Neural cell (in vitro differentiated cells): ENCODE measurements around the gene CACNA1C. TPM values are rescaled to one million over a fixed set of nuclear protein-coding genes. Genes with fewer than 3 reads are reported as not detected.

Source experiments
- H2AFZ ChIP-seq: fragments of 200-600, 300-800 bp; sonication (generic), shearing (Covaris generic); 2 replicates; pipeline ENCODE4 v1.6.0; 2014; ENCODE audit warnings: low read depth, mild to moderate bottlenecking, antibody characterized with exemption, low read length, moderate library complexity
- H3F3A ChIP-seq: fragments of 200-600 bp; shearing (Covaris generic); 2 replicates; pipeline ENCODE4 v1.6.1; 2016; ENCODE audit warnings: mild to moderate bottlenecking, moderate library complexity, mixed read lengths, antibody characterized with exemption, low read length; ENCODE audit not compliant: insufficient read depth, poor library complexity, severe bottlenecking
- H3K27ac ChIP-seq: fragments of 200-600, 300-800 bp; sonication (generic), shearing (Covaris generic); 2 replicates; pipeline ENCODE4 v1.5.1; 2014; ENCODE audit warnings: mild to moderate bottlenecking, low read length, moderate library complexity
- H3K27me3 ChIP-seq: fragments of 300-800, 200-600 bp; sonication (generic), shearing (Covaris generic); 2 replicates; pipeline ENCODE4 v1.6.0; 2014; ENCODE audit warnings: mild to moderate bottlenecking, low read depth, low read length, moderate library complexity; ENCODE audit not compliant: insufficient read depth
- H3K36me3 ChIP-seq: fragments of 300-800, 200-600 bp; sonication (generic), shearing (Covaris generic); 2 replicates; pipeline ENCODE4 v1.5.1; 2014; ENCODE audit warnings: mild to moderate bottlenecking, antibody characterized with exemption, low read length, moderate library complexity; ENCODE audit not compliant: insufficient read depth
- H3K4me2 ChIP-seq: fragments of 300-800, 200-600 bp; sonication (generic), shearing (Covaris generic); 2 replicates; pipeline ENCODE4 v1.6.0; 2014; ENCODE audit warnings: mild to moderate bottlenecking, low read length
- H3K4me3 ChIP-seq: fragments of 300-800, 200-600 bp; sonication (generic), shearing (Covaris generic); 2 replicates; pipeline ENCODE4 v1.5.1; 2014; ENCODE audit warnings: mild to moderate bottlenecking, low read length, moderate library complexity
- H3K79me2 ChIP-seq: fragments of 200-600 bp; shearing (Covaris generic); replicated peaks from 2 replicates; pipeline ENCODE4 v1.6.0; 2014; ENCODE audit warnings: mild to moderate bottlenecking, low read length, moderate library complexity; ENCODE audit not compliant: insufficient read depth
- H3K9ac ChIP-seq: fragments of 300-800, 200-600 bp; sonication (generic), shearing (Covaris generic); 2 replicates; pipeline ENCODE4 v1.6.1; 2016; ENCODE audit warnings: mild to moderate bottlenecking, low read length, mixed read lengths
- H3K9me2 ChIP-seq: fragments of 200-600 bp; shearing (Covaris generic); 2 replicates; pipeline ENCODE4 v1.6.1; 2016; ENCODE audit warnings: mild to moderate bottlenecking, low read length, mixed read lengths; ENCODE audit not compliant: insufficient read depth
- H3K9me3 ChIP-seq: fragments of 200-600, 300-800 bp; sonication (generic), shearing (Covaris generic); 2 replicates; pipeline ENCODE4 v1.6.1; 2016; ENCODE audit warnings: mild to moderate bottlenecking, mixed run types, low read length, moderate library complexity, mixed read lengths
- H4K20me1 ChIP-seq: fragments of 200-600 bp; shearing (Covaris generic); 2 replicates; pipeline ENCODE4 v1.6.1; 2016; ENCODE audit warnings: mild to moderate bottlenecking, mixed run types; ENCODE audit not compliant: insufficient read depth
- EP300 ChIP-seq: fragments of 450-650 bp; conservative IDR thresholded peaks from 2 replicates; pipeline ENCODE4 v1.6.1; 2014; ENCODE audit warnings: antibody characterized with exemption, mild to moderate bottlenecking, moderate library complexity; ENCODE audit not compliant: poor library complexity, severe bottlenecking
- EZH2 ChIP-seq: fragments of 200-600, 300-800 bp; shearing (Covaris generic), sonication (generic); IDR thresholded peaks from 2 replicates; pipeline ENCODE4 v1.6.1; 2014; ENCODE audit warnings: antibody characterized with exemption, low read length, borderline replicate concordance, mild to moderate bottlenecking; ENCODE audit not compliant: insufficient read depth, poor library complexity, severe bottlenecking
- MXI1 ChIP-seq: fragments of 450-650 bp; conservative IDR thresholded peaks from 2 replicates; pipeline ENCODE4 v1.6.1; 2014; ENCODE audit warnings: antibody characterized with exemption, mild to moderate bottlenecking; ENCODE audit not compliant: poor library complexity, severe bottlenecking
- POLR2AphosphoS5 ChIP-seq: IDR thresholded peaks from 2 replicates; pipeline ENCODE4 v1.6.1; 2012
- RAD21 ChIP-seq: fragments of 450-650 bp; conservative IDR thresholded peaks from 2 replicates; pipeline ENCODE4 v1.6.1; 2014; ENCODE audit warnings: antibody characterized with exemption, mild to moderate bottlenecking, moderate library complexity
- SMC3 ChIP-seq: fragments of 450-650 bp; conservative IDR thresholded peaks from 2 replicates; pipeline ENCODE4 v1.6.1; 2014; ENCODE audit warnings: antibody characterized with exemption, mild to moderate bottlenecking, moderate library complexity; ENCODE audit not compliant: poor library complexity
- TAF1 ChIP-seq: IDR thresholded peaks from 2 replicates; pipeline ENCODE4 v1.6.1; 2012; ENCODE audit warnings: low read depth
- polyA plus RNA-seq: library from polyadenylated mRNA; depleted of rRNA; stranded (reverse); fragments of >200 nt; gene quantifications from 2 replicates; pipeline ENCODE4 v1.2.3, GENCODE V29; 2014
- TF ChIP-seq, protein P1 (sequence below): fragments of 450-650 bp; IDR thresholded peaks from 2 replicates; pipeline ENCODE4 v1.5.1; 2014; ENCODE audit warnings: antibody characterized with exemption, mild to moderate bottlenecking, moderate library complexity; ENCODE audit not compliant: poor library complexity, severe bottlenecking
- TF ChIP-seq, protein P2 (sequence below): IDR thresholded peaks from 2 replicates; pipeline ENCODE4 v1.6.1; 2012; ENCODE audit warnings: borderline replicate concordance

Gene CACNA1C
- polyA plus RNA-seq, 1 donor from 2014 or later = 9.7 TPM

DNA sequence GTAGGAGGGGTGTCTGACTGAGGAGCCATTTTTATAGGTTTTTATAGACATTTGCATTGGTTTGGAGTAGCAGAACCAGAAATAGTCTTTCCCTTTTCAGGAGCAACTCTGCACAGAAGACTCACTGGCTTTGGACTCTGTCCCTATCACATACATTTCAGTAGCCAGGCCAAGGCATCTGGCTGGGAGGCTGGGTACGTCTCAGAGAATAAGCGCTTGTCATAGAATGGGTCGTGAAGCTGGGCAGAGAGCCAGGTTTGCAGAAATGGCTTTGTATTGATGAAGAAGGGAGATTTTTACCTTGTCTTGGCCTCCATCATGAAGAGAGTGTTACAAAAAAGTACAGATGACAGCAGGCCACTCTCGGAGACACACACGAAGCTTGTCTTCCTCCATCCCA is 98.6 kb downstream of the CACNA1C start:
- Histone ChIP-seq H3K79me2 (no peaks in the 10 kb centered on the region), H3K9me3 (no peaks in the 10 kb centered on the region), H4K20me1 (no peaks in the 10 kb centered on the region), H3K9me2 (no peaks in the 10 kb centered on the region), H3K9ac (no peak overlapping the region), H2AFZ (no peak overlapping the region), H3K4me3 (no peak overlapping the region), H3K27me3 (no peaks in the 10 kb centered on the region), H3K36me3 (no peaks in the 10 kb centered on the region), H3K4me2 (no peak overlapping the region), H3K27ac (no peak overlapping the region), H3F3A (no peaks in the 10 kb centered on the region)
- TF ChIP-seq EZH2 (no peak), EP300 (no peak), RAD21 (no peak), TAF1 (no peak), POLR2AphosphoS5 (no peak), SMC3 (no peak), MXI1 (no peak)
- TF ChIP-seq, protein P1, sequence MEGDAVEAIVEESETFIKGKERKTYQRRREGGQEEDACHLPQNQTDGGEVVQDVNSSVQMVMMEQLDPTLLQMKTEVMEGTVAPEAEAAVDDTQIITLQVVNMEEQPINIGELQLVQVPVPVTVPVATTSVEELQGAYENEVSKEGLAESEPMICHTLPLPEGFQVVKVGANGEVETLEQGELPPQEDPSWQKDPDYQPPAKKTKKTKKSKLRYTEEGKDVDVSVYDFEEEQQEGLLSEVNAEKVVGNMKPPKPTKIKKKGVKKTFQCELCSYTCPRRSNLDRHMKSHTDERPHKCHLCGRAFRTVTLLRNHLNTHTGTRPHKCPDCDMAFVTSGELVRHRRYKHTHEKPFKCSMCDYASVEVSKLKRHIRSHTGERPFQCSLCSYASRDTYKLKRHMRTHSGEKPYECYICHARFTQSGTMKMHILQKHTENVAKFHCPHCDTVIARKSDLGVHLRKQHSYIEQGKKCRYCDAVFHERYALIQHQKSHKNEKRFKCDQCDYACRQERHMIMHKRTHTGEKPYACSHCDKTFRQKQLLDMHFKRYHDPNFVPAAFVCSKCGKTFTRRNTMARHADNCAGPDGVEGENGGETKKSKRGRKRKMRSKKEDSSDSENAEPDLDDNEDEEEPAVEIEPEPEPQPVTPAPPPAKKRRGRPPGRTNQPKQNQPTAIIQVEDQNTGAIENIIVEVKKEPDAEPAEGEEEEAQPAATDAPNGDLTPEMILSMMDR = no peak
- TF ChIP-seq, protein P2, sequence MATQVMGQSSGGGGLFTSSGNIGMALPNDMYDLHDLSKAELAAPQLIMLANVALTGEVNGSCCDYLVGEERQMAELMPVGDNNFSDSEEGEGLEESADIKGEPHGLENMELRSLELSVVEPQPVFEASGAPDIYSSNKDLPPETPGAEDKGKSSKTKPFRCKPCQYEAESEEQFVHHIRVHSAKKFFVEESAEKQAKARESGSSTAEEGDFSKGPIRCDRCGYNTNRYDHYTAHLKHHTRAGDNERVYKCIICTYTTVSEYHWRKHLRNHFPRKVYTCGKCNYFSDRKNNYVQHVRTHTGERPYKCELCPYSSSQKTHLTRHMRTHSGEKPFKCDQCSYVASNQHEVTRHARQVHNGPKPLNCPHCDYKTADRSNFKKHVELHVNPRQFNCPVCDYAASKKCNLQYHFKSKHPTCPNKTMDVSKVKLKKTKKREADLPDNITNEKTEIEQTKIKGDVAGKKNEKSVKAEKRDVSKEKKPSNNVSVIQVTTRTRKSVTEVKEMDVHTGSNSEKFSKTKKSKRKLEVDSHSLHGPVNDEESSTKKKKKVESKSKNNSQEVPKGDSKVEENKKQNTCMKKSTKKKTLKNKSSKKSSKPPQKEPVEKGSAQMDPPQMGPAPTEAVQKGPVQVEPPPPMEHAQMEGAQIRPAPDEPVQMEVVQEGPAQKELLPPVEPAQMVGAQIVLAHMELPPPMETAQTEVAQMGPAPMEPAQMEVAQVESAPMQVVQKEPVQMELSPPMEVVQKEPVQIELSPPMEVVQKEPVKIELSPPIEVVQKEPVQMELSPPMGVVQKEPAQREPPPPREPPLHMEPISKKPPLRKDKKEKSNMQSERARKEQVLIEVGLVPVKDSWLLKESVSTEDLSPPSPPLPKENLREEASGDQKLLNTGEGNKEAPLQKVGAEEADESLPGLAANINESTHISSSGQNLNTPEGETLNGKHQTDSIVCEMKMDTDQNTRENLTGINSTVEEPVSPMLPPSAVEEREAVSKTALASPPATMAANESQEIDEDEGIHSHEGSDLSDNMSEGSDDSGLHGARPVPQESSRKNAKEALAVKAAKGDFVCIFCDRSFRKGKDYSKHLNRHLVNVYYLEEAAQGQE = no peak

DNA sequence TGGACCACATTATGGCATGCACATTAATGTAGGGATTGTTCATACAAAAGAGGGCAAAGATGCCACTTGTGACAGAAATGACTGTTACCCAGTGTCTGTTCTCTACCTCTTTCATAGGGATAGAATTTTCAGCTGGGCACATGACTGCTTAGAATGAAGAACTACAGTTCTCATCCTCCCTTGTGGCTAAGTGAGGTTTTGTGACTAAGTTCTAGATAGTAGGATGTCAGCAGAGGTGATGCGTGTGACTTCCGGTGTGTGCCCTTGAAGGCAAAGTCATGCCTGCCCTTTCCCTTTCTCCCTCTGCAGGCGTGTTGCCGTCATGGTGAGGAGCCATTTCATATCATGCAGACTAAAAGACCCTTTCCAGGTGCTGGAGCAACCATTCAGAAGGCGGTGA is 99.3 kb downstream of the CACNA1C start:
- Histone ChIP-seq H3K9me2 (no peaks in the 10 kb centered on the region), H4K20me1 (no peaks in the 10 kb centered on the region), H2AFZ (no peak overlapping the region), H3K79me2 (no peaks in the 10 kb centered on the region), H3K4me2 (no peak overlapping the region), H3K27me3 (no peaks in the 10 kb centered on the region), H3K9me3 (no peaks in the 10 kb centered on the region), H3K36me3 (no peaks in the 10 kb centered on the region), H3K4me3 (no peak overlapping the region), H3K27ac (no peak overlapping the region), H3K9ac (no peak overlapping the region), H3F3A (no peaks in the 10 kb centered on the region)
- TF ChIP-seq MXI1 (no peak), POLR2AphosphoS5 (no peak), EZH2 (no peak)

DNA sequence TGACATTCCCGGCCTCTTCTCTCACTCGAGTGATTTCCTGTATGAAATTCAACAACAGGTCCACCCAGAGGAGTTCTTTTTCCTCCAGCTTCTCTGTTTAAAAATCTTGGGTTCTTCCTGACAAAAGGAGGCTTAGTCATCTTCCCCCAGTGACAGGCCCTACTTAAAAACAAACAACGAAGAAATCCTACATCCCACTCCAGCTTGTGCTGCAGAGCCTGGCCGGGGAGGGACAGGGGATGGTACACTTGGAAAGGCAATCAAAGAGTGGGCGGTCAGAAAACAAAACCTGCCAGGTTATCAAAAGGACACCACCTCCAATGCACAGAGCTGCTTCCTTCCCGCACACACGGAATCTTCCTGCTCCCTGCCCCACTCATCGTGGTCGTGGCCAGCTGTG is 101.3 kb downstream of the CACNA1C start:
- Histone ChIP-seq H4K20me1 (no peaks in the 10 kb centered on the region), H3K36me3 (no peaks in the 10 kb centered on the region), H3K27me3 (no peaks in the 10 kb centered on the region), H2AFZ (no peak overlapping the region), H3K9me3 (no peaks in the 10 kb centered on the region), H3K4me3 (no peak overlapping the region), H3K27ac (no peak overlapping the region), H3K79me2 (no peaks in the 10 kb centered on the region), H3K9me2 (no peaks in the 10 kb centered on the region), H3K9ac (no peak overlapping the region), H3K4me2 (no peak overlapping the region), H3F3A (no peaks in the 10 kb centered on the region)
- TF ChIP-seq, protein P1 = no peak
- no peak for TF ChIP-seq SMC3
- TF ChIP-seq TAF1 = no peak
- no peak for TF ChIP-seq POLR2AphosphoS5
- TF ChIP-seq MXI1 = no peak
- TF ChIP-seq EZH2 = no peak
- TF ChIP-seq, protein P2 = no peak
- no peak for TF ChIP-seq RAD21
- no peak for TF ChIP-seq EP300
